CD14-positive monocyte (primary cell): ENCODE data around the gene IER3IP1. TPM values are rescaled to one million over a fixed set of nuclear protein-coding genes. Genes with fewer than 3 reads are reported as not detected.
"Not testable (repeated sequence)": the region's sequence is repeated elsewhere in the genome, so short reads cannot be mapped to it uniquely, and the experiment has no call there.

Experiments
- DNase-seq, 3 donors: peaks; one replicate each; pipeline ENCODE4 v3.0.0-alpha.2; 2011 to 2022
- H2AFZ ChIP-seq: 2 replicates; pipeline ENCODE4 v1.6.0; 2012; ENCODE audit warnings: mild to moderate bottlenecking, low read depth, low read length, inconsistent platforms; ENCODE audit not compliant: insufficient read depth, poor library complexity, severe bottlenecking
- H3K27ac ChIP-seq, 2 donors: 1 replicate in 1 of 2; 2 replicates in 1 of 2; pipeline ENCODE4 v1.5.1; 2012 to 2013; ENCODE audit warnings: low read length in 2 of 2, control low read depth in 1 of 2, inconsistent platforms in 1 of 2, low read depth in 1 of 2, mild to moderate bottlenecking in 1 of 2
- H3K27me3 ChIP-seq, 2 donors: one replicate each; pipeline versions ENCODE4 v1.6.0 to v1.6.1; 2011 to 2013; ENCODE audit warnings: low read length in 2 of 2; ENCODE audit not compliant: control insufficient read depth in 2 of 2, insufficient read depth in 2 of 2
- H3K36me3 ChIP-seq, 2 donors: replicated peaks in 1 of 2; 1 replicate in 1 of 2; 2 replicates in 1 of 2; pipeline versions ENCODE4 v1.5.1 to v1.6.1; 2012 to 2013; ENCODE audit warnings: low read length in 2 of 2, control low read depth in 1 of 2, inconsistent platforms in 1 of 2, mild to moderate bottlenecking in 1 of 2; ENCODE audit not compliant: insufficient read depth in 2 of 2, control insufficient read depth in 1 of 2
- H3K4me1 ChIP-seq, 2 donors: 1 replicate in 1 of 2; 2 replicates in 1 of 2; pipeline versions ENCODE4 v1.5.1 to v1.6.1; 2012 to 2013; ENCODE audit warnings: low read length in 2 of 2, control low read depth in 1 of 2, inconsistent platforms in 1 of 2, mild to moderate bottlenecking in 1 of 2, moderate library complexity in 1 of 2; ENCODE audit not compliant: insufficient read depth in 2 of 2, control insufficient read depth in 1 of 2
- H3K4me2 ChIP-seq: replicated peaks from 2 replicates; pipeline ENCODE3; 2012; ENCODE audit warnings: low read length, moderate library complexity, mild to moderate bottlenecking; ENCODE audit not compliant: poor library complexity, severe bottlenecking; ENCODE audit errors: extremely low read depth
- H3K4me3 ChIP-seq, 3 experiments: fragments of 200-600 bp in 1 of 3; sonication (generic) in 1 of 3; replicated peaks in 1 of 3; 1 replicate in 2 of 3; 2 replicates in 1 of 3; pipeline ENCODE4 v1.5.1; 2011 to 2013; ENCODE audit warnings: low read length in 3 of 3, mild to moderate bottlenecking in 3 of 3, control low read depth in 2 of 3, low read depth in 2 of 3, inconsistent platforms in 1 of 3, moderate library complexity in 1 of 3
- H3K79me2 ChIP-seq: 2 replicates; pipeline ENCODE4 v1.6.0; 2012; ENCODE audit warnings: mild to moderate bottlenecking, control low read depth, inconsistent platforms, low read length, moderate library complexity; ENCODE audit not compliant: insufficient read depth
- H3K9ac ChIP-seq: 2 replicates; pipeline ENCODE4 v1.6.0; 2017; ENCODE audit warnings: low read length, mild to moderate bottlenecking; ENCODE audit not compliant: insufficient read depth, poor library complexity, severe bottlenecking
- H3K9me3 ChIP-seq, 2 donors: replicated peaks in 1 of 2; 1 replicate in 1 of 2; 2 replicates in 1 of 2; pipeline versions ENCODE4 v1.5.1 to v1.6.1; 2012 to 2013; ENCODE audit warnings: low read length in 2 of 2, control low read depth in 1 of 2; ENCODE audit not compliant: control insufficient read depth in 1 of 2, insufficient read depth in 1 of 2
- H4K20me1 ChIP-seq: 2 replicates; pipeline ENCODE4 v1.6.0; 2012; ENCODE audit warnings: mild to moderate bottlenecking, low read length, control low read depth, moderate library complexity; ENCODE audit not compliant: insufficient read depth
- H3K27ac Mint-ChIP-seq, 7 donors: one replicate each; pipeline ENCODE4 v1.8.0; 2020; ENCODE audit warnings: mild to moderate bottlenecking in 7 of 7, mixed read lengths in 7 of 7, moderate library complexity in 6 of 7, inconsistent platforms in 2 of 7
- H3K27me3 Mint-ChIP-seq, 3 donors: one replicate each; pipeline ENCODE4 v1.8.0; 2021 to 2022; ENCODE audit warnings: low read depth in 3 of 3, mild to moderate bottlenecking in 3 of 3, mixed read lengths in 3 of 3, moderate library complexity in 3 of 3, inconsistent platforms in 1 of 3
- H3K36me3 Mint-ChIP-seq, 2 donors: one replicate each; pipeline ENCODE4 v1.8.0; 2020; ENCODE audit warnings: mixed read lengths in 2 of 2, inconsistent platforms in 1 of 2, mild to moderate bottlenecking in 1 of 2
- H3K4me1 Mint-ChIP-seq: one replicate; pipeline ENCODE4 v1.8.0; 2020; ENCODE audit warnings: mild to moderate bottlenecking, mixed read lengths
- H3K4me3 Mint-ChIP-seq, 2 donors: one replicate each; pipeline ENCODE4 v1.8.0; 2020; ENCODE audit warnings: mild to moderate bottlenecking in 2 of 2, mixed read lengths in 2 of 2, moderate library complexity in 1 of 2
- H3K9me3 Mint-ChIP-seq, 7 donors: one replicate each; pipeline ENCODE4 v1.8.0; 2020 to 2022; ENCODE audit warnings: mixed read lengths in 7 of 7, mild to moderate bottlenecking in 6 of 7, moderate library complexity in 6 of 7, inconsistent platforms in 2 of 7
- WGBS: methylation state at CpG from one replicate; pipeline ENCODE4 v1.1.5; 2013; ENCODE audit warnings: missing lambda C conversion rate; ENCODE audit not compliant: insufficient coverage; 5-methylcytosine and 5-hydroxymethylcytosine counted together
- intact Hi-C, 2 donors: fragments of 100-400 bp; cut with micrococcal nuclease; formaldehyde crosslinking; loops; one replicate each; pipeline versions ENCODE4 v1.15.0 to v1.15.1; 2023
- polyA plus RNA-seq, 3 donors: library from polyadenylated mRNA; depleted of rRNA in 1 of 3; unstranded in 2 of 3; stranded (reverse) in 1 of 3; fragments of 300-500 nt in 2 of 3; fragments of >200 nt in 1 of 3; fragmentation: Illumina TruSeq in 2 of 3; gene quantifications; 1 replicate in 2 of 3; 2 replicates in 1 of 3; pipeline ENCODE4 v1.2.3, GENCODE V29; 2012 to 2021
- TF ChIP-seq, protein P1 (sequence below): fragments of 200-600 bp; IDR thresholded peaks from one replicate; pipeline ENCODE4 v1.8.0; 2022; ENCODE audit warnings: antibody characterized with exemption, mild to moderate bottlenecking

The IER3IP1 gene
- polyA plus RNA-seq, 3 donors, result 3.8 to 17.2 (median 14.4) TPM

DNA sequence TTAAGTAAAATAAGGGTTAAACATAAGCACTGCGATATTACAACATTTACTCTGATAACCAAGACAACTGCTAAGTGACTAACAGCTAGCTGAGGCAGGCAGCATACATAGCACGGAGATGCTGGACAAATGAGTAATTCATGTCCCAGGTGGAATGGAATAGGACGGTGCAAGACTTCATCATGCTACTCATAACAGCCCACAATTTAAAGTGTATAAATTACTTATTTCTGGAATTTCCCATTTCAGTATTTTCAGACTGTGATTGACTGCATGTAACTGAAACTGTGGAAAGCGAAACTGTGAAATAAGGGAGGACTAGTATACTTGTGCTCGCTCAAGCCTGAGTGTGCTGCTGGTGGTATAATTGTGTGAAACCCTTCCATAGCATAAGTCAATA is 12.9 kb downstream of the IER3IP1 start:
- Histone ChIP-seq H3K4me3 (no peak overlapping the region), H3K4me2 (no peak overlapping the region), H3K9ac (no peak overlapping the region), H2AFZ (no peak overlapping the region), H4K20me1 (peaks cover 27% of the 10 kb centered on the region), H3K9me3 (no peaks in the 10 kb centered on the region), H3K27me3 (no peaks in the 10 kb centered on the region), H3K4me1 (no peaks in the 10 kb centered on the region), H3K79me2 (peaks cover 91% of the 10 kb centered on the region), H3K36me3 (no peaks in the 10 kb centered on the region), H3K27ac (no peak overlapping the region)
- DNase-seq, result no peak
- Mint-ChIP-seq H3K36me3 (peaks cover 7 to 17% of the 10 kb centered on the region in 2 donors), H3K9me3 (no peaks in the 10 kb centered on the region), H3K27me3 (no peaks in the 10 kb centered on the region), H3K4me1 (no peaks in the 10 kb centered on the region), H3K27ac (no peak overlapping the region), H3K4me3 (peak overlapping the region in 1 of 2 donors; percentile 27)
- TF ChIP-seq, protein P1, sequence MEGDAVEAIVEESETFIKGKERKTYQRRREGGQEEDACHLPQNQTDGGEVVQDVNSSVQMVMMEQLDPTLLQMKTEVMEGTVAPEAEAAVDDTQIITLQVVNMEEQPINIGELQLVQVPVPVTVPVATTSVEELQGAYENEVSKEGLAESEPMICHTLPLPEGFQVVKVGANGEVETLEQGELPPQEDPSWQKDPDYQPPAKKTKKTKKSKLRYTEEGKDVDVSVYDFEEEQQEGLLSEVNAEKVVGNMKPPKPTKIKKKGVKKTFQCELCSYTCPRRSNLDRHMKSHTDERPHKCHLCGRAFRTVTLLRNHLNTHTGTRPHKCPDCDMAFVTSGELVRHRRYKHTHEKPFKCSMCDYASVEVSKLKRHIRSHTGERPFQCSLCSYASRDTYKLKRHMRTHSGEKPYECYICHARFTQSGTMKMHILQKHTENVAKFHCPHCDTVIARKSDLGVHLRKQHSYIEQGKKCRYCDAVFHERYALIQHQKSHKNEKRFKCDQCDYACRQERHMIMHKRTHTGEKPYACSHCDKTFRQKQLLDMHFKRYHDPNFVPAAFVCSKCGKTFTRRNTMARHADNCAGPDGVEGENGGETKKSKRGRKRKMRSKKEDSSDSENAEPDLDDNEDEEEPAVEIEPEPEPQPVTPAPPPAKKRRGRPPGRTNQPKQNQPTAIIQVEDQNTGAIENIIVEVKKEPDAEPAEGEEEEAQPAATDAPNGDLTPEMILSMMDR, result no peak
- intact Hi-C loops, result no loop called here
- WGBS, result 80% methylated on average over 1 of the region's 5 CpGs

DNA sequence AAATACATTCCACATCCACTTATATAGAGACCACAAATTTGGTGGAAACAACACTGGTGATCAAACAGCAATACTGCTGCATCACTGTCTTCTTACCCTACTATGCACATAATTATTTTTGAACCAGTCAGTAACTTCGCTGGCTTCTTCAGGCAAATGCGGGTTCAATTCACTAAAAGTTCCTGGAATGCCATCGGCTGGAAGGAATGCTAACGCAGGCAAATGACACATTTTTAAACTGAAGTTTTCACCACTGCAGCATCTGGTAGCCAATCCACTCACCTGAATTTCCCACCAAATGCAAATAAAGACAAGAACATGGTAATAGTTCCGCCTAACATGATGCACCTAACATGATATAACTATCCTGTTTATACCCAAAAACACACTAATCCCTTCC is 15.9 kb downstream of the IER3IP1 start:
- no peak overlapping the region for H3K27ac ChIP-seq
- H3K27me3 ChIP-seq, result no peaks in the 10 kb centered on the region
- no peak for DNase-seq
- H3K4me1 ChIP-seq, result no peaks in the 10 kb centered on the region
- TF ChIP-seq, protein P1, result no peak
- peaks cover 19 to 35% of the 10 kb centered on the region in 2 donors for H3K36me3 Mint-ChIP-seq
- WGBS, result 98% methylated on average over 5 of the region's 5 CpGs
- no peaks in the 10 kb centered on the region for H3K9me3 ChIP-seq
- H3K4me3 Mint-ChIP-seq, result no peak overlapping the region
- H2AFZ ChIP-seq, result no peak overlapping the region
- intact Hi-C loops, result no loop called here
- peaks cover 3 to 14% of the 10 kb centered on the region in 2 donors for H3K36me3 ChIP-seq
- no peaks in the 10 kb centered on the region for H3K9me3 Mint-ChIP-seq
- H3K4me3 ChIP-seq, result no peak overlapping the region
- H3K27ac Mint-ChIP-seq, result no peak overlapping the region
- H4K20me1 ChIP-seq, result peaks cover 17% of the 10 kb centered on the region
- peaks cover 71% of the 10 kb centered on the region for H3K79me2 ChIP-seq
- H3K4me2 ChIP-seq, result no peak overlapping the region
- no peaks in the 10 kb centered on the region for H3K27me3 Mint-ChIP-seq
- no peak overlapping the region for H3K9ac ChIP-seq
- no peaks in the 10 kb centered on the region for H3K4me1 Mint-ChIP-seq

DNA sequence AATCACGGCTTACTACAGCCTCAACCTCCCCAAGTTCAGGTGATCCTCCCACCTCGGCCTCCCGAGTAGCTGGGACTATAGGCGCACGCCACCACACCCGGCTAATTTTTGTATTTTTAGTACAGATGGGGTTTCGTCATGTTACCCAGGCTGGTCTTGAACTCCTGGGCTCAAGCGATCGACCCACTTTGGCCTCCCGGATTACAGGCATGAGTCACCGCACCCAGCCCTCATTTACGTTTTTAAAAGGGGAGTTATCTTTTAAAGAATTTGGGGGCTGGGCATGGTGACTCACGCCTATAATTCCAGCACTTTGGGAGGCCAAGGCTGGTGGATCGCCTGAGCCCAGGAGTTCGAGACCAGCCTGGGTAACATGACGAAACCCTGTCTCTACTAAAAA is 17.8 kb downstream of the IER3IP1 start:
- peak overlapping the region in 1 of 7 donors; percentile 20 for H3K27ac Mint-ChIP-seq
- H3K9me3 ChIP-seq, H4K20me1 ChIP-seq, H3K4me2 ChIP-seq, H3K27me3 Mint-ChIP-seq, H2AFZ ChIP-seq, DNase-seq, H3K4me1 ChIP-seq, H3K4me1 Mint-ChIP-seq, H3K9ac ChIP-seq, H3K9me3 Mint-ChIP-seq, intact Hi-C loops, H3K4me3 ChIP-seq, H3K27me3 ChIP-seq, H3K4me3 Mint-ChIP-seq, H3K27ac ChIP-seq: not testable (repeated sequence)
- WGBS, result 92% methylated on average over 4 of the region's 16 CpGs
- H3K36me3 Mint-ChIP-seq, result peaks cover 28 to 40% of the 10 kb centered on the region in 2 donors
- Histone ChIP-seq H3K36me3 (peaks cover 7 to 31% of the 10 kb centered on the region in 2 donors), H3K79me2 (peaks cover 54% of the 10 kb centered on the region)
